ENCODE results near the gene CSPG5. TPM values are rescaled to one million over a fixed set of nuclear protein-coding genes. Genes with fewer than 3 reads are reported as not detected.

The CSPG5 gene
- total RNA-seq, 1 experiment from 2014 or later = 3.8 TPM

- H3K79me2 ChIP-seq (ENCODE audit: insufficient read depth, low read length) = no peaks in the 10 kb centered on the region
- no peaks in the 10 kb centered on the region for H3K9me3 ChIP-seq (ENCODE audit: control insufficient read depth in 1 of 2, insufficient read depth in 1 of 2, low read depth in 1 of 2, low read length in 2 of 2)
- no peaks in the 10 kb centered on the region for H3K27me3 ChIP-seq (ENCODE audit: insufficient read depth, low read length)
- DNase-seq (ENCODE audit: low read depth, low spot score) (no peak), ATAC-seq (no peak)
- RAD21 ChIA-PET (ENCODE audit: low non-redundant PET in 1 of 2, low total read pairs in 2 of 2, uncharacterized antibody in 2 of 2, unreplicated experiment in 2 of 2) = no interaction called here
- H3K9ac ChIP-seq (ENCODE audit: low read length) = no peak overlapping the region
- H3K4me3 ChIP-seq (replicated peaks in 1 of 2; ENCODE audit: low read depth in 1 of 2, low read length in 2 of 2) = no peak overlapping the region
- BruUV-seq (replicated peaks) = no TSS peak
- intact Hi-C loops (cut with micrococcal nuclease) = no loop called here
- no peaks in the 10 kb centered on the region for H3K9me2 ChIP-seq (ENCODE audit: insufficient read depth)
- H2AFZ ChIP-seq (ENCODE audit: low read depth, low read length, poor library complexity, severe bottlenecking) = no peak overlapping the region
- H4K20me1 ChIP-seq (ENCODE audit: insufficient read depth) = no peaks in the 10 kb centered on the region
- TF ChIP-seq CTCF (IDR thresholded peaks at IDR 0.05 in 2 of 3, conservative IDR thresholded peaks at IDR 0.05 in 1 of 3; ENCODE audit: borderline replicate concordance in 1 of 3, insufficient read depth in 1 of 3, low read depth in 2 of 3, low read length in 2 of 3) (no peak), POLR2AphosphoS5 (IDR thresholded peaks at IDR 0.05; ENCODE audit: low read depth, low read length) (no peak), POLR2A (IDR thresholded peaks at IDR 0.05; ENCODE audit: borderline replicate concordance, extremely low read depth, insufficient read depth, insufficient read length) (no peak), JUND (IDR thresholded peaks at IDR 0.05) (no peak), REST (IDR thresholded peaks at IDR 0.05; ENCODE audit: low read depth) (no peak), MAX (IDR thresholded peaks at IDR 0.05) (no peak), ZNF274 (IDR thresholded peaks at IDR 0.05; ENCODE audit: low read depth, low read length) (no peak), ZBTB33 (IDR thresholded peaks at IDR 0.05; ENCODE audit: extremely low read depth, insufficient replicate concordance, low read length) (no peak), ELF1 (IDR thresholded peaks at IDR 0.05; ENCODE audit: borderline replicate concordance, low read depth) (no peak), ATF3 (IDR thresholded peaks at IDR 0.05) (no peak), ZFX (IDR thresholded peaks at IDR 0.05) (no peak), CEBPB (IDR thresholded peaks at IDR 0.05; ENCODE audit: low read depth) (no peak), SIN3A (IDR thresholded peaks at IDR 0.05; ENCODE audit: low read depth) (no peak)
- no peak overlapping the region for H3K4me2 ChIP-seq (ENCODE audit: low read length)
- no peaks in the 10 kb centered on the region for H3K4me1 ChIP-seq (ENCODE audit: control insufficient read depth in 1 of 2, insufficient read depth in 2 of 2, low read length in 2 of 2)
- H3K36me3 ChIP-seq (ENCODE audit: control insufficient read depth in 1 of 2, insufficient read depth in 2 of 2, low read length in 2 of 2) = no peaks in the 10 kb centered on the region
- H3K27ac ChIP-seq (ENCODE audit: low read depth, low read length) = no peak overlapping the region
- CTCF ChIA-PET = no interaction called here
- POLR2A ChIA-PET = no interaction called here
These were observed 41.7 kb downstream of the CSPG5 start for GRCh38 chr3:47536967-47537366.

Data from HCT116 (cell line).